Measurements from ENCODE around the gene ACAD10.

Gene ACAD10

GRCh38 chr12:111766608-111767361 is 80.9 kb downstream of the ACAD10 start, which contains the start of gene ALDH2:
TSS of gene ALDH2 (plus strand) at chr12:111766933. CDS start at chr12:111766983, 50 bp downstream.
- TF ChIP-seq CTCF (conservative IDR thresholded peaks at IDR 0.05; ENCODE audit: low read depth, low read length) = no peak
- H3K4me3 ChIP-seq (ENCODE audit: low read length) = peak within 1 kb of the TSS; percentile 68
- no peak for DNase-seq (ENCODE audit: low read depth)

GRCh38 chr12:111767362-111768158 is 81.7 kb downstream of the ACAD10 start:
- no peak for TF ChIP-seq CTCF (conservative IDR thresholded peaks at IDR 0.05; ENCODE audit: low read depth, low read length)
- H3K4me3 ChIP-seq (ENCODE audit: low read length) = peak overlapping the region; percentile 68
- DNase-seq (ENCODE audit: low read depth) = no peak

GRCh38 chr12:111768159-111768895 is 82.5 kb downstream of the ACAD10 start:
- DNase-seq (ENCODE audit: low read depth) = no peak
- TF ChIP-seq CTCF (conservative IDR thresholded peaks at IDR 0.05; ENCODE audit: low read depth, low read length) = no peak
- H3K4me3 ChIP-seq (ENCODE audit: low read length) = no peak overlapping the region

DNA sequence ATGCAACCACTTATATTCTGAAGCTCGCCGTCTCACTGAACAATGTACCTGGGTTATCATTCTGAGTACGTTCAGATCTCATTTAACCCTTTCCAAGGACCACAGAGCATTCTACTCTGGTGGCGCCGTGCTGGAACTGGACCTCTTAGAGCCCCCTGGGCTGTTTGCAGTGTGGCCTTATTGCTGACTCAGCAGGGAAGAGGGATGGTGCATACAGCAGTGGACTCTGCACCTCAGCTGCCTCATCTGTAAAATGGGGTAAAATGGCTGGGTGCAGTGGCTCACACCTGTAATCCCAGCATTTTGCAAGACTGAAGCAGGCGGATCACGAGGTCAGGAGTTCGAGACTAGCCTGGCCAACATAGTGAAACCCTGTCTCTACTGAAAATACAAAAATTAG is 83.7 kb downstream of the ACAD10 start:
- no peak for TF ChIP-seq CTCF (conservative IDR thresholded peaks at IDR 0.05; ENCODE audit: low read depth, low read length)
- no peak for DNase-seq (ENCODE audit: low read depth)

DNA sequence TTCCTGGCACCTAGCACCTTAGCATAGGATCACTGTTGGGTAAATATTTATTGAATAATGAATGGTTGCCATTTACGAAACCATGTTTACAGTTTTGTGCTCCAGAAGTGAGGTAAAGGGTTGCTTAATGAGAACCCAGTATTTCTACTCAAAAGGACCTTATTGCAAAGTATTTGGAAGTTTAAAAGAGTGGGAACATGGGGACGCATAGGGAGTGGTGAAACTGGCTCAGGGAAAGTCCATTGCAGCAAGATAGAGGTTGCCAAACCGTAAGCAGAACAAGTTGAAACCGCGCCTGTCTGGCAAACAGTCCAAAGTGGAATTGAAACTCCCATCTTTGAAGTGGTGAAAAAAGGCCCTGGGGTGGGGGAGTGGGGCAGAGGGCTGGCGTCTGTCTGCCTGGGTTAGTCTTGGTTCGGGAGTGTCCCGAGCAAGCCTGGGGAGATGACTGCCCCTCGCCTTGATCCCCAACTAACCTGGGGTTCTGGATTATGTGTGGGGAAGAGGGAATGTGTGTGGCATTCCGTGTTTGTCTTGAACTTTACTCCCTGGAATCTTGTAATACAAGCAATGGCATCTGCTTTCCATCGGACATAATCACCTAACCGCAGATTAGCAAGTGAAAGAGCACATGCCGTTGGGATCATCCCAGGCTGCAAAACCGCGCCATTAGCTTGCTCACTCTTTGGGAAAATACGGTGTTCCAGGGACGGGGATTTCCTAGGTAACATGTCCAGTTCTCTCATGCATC is 88.1 kb downstream of the ACAD10 start:
- TF ChIP-seq CTCF (conservative IDR thresholded peaks at IDR 0.05; ENCODE audit: low read depth, low read length) = no peak
- DNase-seq (ENCODE audit: low read depth) = peak; percentile 69
- no peak overlapping the region for H3K4me3 ChIP-seq (ENCODE audit: low read length)

More for the DNA sequence above, 83.7 kb downstream of the ACAD10 start:
- H3K4me3 ChIP-seq (ENCODE audit: low read length) = no peak overlapping the region

Measured in retinal pigment epithelial cell (primary cell).